NCI-H2107 (cell line): ENCODE measurements around the gene ADARB2.

Experiments used
- DNase-seq: peaks from one replicate; lab custom pipeline; 2025; lab: John Stamatoyannopoulos, UW

Gene ADARB2

GRCh38 chr10:1287487-1287886 is 449.8 kb downstream of the ADARB2 start:
- DNase-seq = no peak

- DNase-seq = no peak
These were observed 453.2 kb downstream of the ADARB2 start for GRCh38 chr10:1284076-1284475.

DNA sequence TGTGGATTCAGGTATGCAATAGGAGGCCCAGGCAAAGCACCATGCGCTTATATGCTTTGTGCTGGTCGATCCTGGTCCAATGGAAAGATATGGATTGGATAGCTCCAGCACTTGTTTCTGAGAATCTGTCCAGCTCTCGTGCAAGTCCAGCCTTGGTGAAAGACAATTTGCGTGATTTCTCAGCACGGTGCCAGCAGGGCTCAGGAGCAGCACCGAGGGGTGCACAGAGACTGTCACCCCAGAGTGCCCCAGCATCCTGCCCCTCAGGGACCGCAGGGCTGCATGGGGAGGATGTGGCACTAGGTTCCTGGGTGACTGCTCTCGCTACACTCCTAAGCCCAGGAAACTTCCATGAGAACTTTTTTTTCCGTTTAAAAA is 455.9 kb downstream of the ADARB2 start:
- DNase-seq = no peak

GRCh38 chr10:1280466-1281404 is 456.6 kb downstream of the ADARB2 start:
- DNase-seq = no peak

GRCh38 chr10:1278306-1278705 is 459.0 kb downstream of the ADARB2 start:
- DNase-seq = no peak

- DNase-seq = no peak
These were observed 462.4 kb downstream of the ADARB2 start for GRCh38 chr10:1274701-1275544.

- no peak for DNase-seq
These were observed 463.1 kb downstream of the ADARB2 start for GRCh38 chr10:1274111-1274661.

GRCh38 chr10:1273372-1274105 is 463.8 kb downstream of the ADARB2 start:
- DNase-seq = no peak

DNA sequence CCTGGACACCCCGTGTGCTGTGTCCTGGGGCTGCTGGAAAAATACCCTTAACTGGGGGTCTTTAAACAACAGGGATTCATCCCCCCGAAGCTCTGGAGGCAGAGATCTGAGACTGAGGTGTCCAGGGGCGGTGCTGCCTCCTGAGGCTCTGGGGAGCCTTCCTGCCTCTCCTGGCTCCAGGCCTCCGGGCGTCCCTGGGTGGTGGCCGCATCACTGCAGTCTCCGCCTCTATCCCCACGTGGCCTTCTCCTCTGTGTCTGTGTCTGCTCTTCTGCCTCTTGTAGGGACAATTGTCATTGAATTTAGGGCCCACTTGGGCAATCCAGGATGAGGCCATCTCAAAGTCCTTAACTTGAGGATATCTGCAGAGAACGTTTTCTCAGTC is 464.6 kb downstream of the ADARB2 start:
- DNase-seq = no peak

- DNase-seq = no peak
These were observed 465.1 kb downstream of the ADARB2 start for GRCh38 chr10:1272079-1272776.

DNA sequence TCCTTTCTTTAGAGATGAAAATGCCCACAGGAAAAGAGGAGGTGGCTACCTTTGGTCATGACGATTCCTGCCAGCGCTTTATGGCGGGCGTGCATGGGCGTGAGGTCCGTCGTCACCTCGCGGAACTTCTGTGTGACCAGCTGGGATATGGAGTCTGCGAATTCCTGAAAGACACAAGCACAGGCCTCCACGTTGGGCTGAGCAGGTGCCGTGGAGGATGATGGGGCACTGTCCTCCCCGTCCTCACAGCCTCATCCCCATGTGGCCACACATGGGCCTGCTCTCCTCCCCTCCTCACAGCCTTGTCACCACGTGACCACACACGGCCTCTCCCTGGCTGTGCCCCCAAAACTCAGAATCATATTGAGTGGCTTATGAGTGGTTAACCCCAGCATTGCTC is 466.4 kb downstream of the ADARB2 start:
- no peak for DNase-seq

GRCh38 chr10:1270490-1270889 is 466.8 kb downstream of the ADARB2 start:
- DNase-seq = no peak

DNA sequence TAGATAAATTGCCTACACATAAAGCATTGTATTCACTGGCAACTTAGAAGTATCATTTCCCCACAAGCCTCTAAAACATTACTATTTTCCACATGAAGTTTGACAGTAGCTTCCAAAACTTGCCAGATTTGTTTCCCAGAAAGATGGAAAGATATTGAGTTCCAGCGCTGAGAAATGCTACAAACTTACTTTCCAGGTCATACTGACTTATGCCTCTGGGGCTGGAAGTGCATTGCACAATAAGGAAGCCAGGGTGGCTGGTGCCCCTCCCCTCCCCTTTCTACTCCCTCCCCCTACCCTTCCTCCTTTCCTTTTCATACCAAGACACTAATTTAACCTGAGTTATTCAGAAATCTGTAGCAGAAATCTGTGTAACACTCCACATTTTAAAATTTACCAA is 468.5 kb downstream of the ADARB2 start:
- no peak for DNase-seq

DNA sequence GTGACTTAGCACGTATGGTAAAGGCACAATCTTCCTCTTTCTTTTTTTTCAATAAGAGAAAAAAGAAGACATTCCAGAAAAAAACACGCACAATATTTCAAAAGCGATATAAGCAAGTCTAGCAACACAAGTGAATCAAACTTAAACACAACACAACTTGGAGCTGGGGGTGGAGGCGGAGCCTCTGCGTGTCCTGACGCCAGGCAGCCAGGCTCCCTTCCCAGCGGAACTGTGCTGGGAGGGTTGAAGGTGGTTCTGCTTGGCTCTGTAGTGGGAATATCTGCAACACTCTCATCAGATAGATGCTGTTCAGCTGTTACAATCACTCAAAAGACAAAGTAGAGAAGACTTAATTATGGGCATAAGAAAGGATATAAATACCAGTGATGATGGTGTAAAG is 469.8 kb downstream of the ADARB2 start:
- DNase-seq = no peak

- DNase-seq = no peak
These were observed 470.2 kb downstream of the ADARB2 start for GRCh38 chr10:1267148-1267547.

- no peak for DNase-seq
These were observed 471.1 kb downstream of the ADARB2 start for GRCh38 chr10:1266033-1266802.

GRCh38 chr10:1264001-1264400 is 473.3 kb downstream of the ADARB2 start:
- no peak for DNase-seq

DNA sequence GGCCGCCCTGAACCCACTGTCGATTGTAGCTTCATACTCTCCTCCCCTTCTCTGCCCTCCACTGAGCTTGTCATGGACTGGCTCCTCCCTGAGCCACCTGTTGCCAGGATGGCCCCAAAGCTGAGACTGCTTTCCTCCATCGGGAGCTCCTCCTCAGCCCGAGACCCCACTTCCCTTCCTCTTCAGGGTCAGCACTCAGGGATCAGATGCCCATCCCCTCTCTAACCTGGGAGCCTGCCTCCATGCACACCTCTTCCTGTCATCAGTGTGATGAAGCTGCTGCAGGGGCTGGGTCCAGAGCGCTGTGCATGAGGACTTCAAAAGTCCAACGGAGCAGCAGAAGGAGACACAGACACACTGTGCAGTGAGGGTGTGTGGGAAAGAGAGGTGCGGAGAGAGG is 480.1 kb downstream of the ADARB2 start:
- no peak for DNase-seq

GRCh38 chr10:1256432-1256725 is 480.9 kb downstream of the ADARB2 start:
- no peak for DNase-seq

DNA sequence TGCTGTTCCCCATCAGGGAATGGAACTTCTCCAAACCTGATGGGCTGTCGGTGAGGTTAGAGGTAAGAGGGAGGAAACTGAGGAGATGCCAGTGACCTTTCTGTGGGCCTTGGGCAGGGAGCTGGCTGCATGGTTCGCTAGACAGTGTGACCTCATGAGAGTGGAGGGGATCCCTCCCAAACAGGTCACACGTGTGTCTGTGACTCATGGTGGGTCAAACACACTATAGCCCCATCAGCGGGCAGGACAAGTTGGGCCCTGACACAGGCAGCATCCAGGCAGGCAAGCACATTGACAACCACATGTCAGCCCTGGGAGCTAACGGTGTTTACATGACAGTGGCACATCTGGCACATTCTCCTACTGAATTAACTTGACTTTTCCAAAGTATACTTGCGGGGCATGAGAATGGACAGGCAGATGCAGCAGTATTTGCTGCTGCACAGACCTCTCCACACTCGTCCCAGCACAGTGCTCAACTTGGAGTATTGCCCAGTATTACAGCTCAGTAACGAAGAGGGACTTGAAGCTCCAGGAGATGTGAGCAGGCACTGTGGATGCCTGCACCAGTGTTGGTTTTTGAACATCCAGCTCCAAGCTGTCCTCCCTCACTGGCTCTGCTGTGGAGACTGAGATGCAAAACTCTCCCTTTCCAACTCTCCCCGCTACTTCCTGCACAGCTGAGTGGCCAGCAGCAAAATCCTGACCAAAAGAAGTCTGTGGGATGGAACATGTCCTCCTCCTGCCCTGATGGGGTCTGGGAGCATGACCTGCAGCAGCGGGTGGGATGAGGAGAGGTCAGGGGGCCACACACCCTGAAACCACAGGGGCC is 481.5 kb downstream of the ADARB2 start:
- no peak for DNase-seq
